ENCODE results near the gene CST5.
"Not testable (repeated sequence)": the region's sequence is repeated elsewhere in the genome, so short reads cannot be mapped to it uniquely, and the experiment has no call there.

Gene CST5

DNA sequence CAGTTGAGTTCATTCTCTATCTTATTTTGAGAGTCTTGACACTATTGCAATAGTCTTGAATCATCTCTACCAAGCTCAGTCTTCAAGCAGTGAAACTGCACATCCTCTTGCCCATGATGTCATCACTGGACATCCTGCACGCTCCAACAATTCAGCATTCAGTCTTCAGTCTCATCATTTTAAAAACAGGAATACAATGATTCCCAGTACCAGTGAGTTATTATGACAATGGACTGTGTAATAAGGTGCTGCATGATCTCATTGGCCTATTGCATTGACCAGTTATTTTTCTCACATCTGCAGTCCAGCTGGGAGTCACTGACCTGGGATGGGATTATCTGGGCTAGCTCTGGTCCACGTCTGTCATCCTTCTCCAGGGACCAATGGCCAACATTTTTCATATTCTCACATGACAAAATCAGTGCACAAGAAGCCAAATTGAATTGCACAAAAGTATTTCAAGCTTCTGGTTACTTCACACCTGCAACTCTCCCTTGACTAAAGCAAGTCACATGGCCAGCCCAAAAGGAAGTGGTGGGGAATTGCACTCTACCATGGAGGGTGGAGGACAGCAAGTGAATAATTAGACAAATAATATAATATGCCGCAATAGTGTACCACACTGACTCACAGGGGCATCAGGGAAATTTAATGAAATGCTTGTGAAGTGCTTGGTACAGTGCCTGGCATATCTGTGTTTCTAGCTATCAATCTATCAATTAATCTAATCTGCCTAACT is 46.6 kb downstream of the CST5 start:
- no peak for DNase-seq

GRCh38 chr20:23831961-23832360 is 47.6 kb downstream of the CST5 start:
- DNase-seq = not testable (repeated sequence)

DNA sequence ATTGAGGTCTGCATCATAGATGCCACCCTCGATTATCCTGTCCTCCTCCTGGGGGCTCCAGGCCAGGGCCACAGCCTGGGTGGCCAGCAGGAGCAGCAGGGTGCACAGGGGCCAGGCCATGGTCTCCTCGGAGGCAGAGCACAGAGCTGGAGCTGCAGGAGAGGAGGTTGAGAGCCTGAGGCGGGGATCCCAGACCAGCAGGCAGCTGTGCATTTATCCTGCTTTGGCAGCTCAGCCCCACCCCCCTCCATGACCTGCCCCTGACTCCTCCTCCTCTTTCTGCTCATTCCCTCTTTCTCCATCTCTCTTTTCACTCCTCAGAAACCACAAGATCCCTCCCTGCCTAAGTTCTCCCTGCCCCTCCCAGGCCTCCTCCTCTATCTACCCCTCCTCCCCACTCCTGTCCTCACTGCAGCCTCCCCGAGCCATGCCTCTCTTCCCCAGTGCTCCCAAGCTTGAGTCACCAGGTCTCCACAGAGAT is 53.0 kb downstream of the CST5 start, which contains the start of gene CST2:
TSS of gene CST2 (minus strand) at position 189 of the 481 bp plus-strand sequence. CDS start at position 120, 69 bp downstream.
- DNase-seq = no peak
